ENCODE results near the gene FLII.
A peak's percentile ranks its signal among the peaks of the same experiment; 100 is the strongest.
"Not testable (repeated sequence)": the region's sequence is repeated elsewhere in the genome, so short reads cannot be mapped to it uniquely, and the experiment has no call there.

The FLII gene

DNA sequence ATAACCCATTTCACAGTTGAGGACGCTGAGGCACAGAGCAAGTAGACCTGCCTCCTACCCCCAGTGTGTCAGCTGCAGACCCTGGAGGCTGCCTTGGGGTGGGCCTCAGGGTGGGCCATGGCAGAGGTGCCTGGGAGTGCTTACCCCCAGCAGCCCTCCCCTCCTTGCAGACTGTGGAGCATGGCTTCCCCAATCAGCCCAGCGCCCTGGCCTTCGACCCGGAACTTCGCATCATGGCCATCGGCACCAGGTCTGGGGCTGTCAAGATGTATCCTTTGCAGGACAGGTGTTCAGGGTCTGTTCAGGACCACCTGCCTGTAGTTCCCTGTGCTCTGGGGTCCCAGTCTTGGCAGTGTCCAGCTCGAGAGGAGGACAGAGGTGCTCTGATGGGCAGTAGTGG, 28.8 kb downstream of the FLII start:
- no peak overlapping the region for H2AFZ ChIP-seq (ENCODE audit: low read depth, low read length)
- no peaks in the 10 kb centered on the region for H3K9me3 ChIP-seq (ENCODE audit: low read length)
- H3K4me3 ChIP-seq (ENCODE audit: low read length), result no peak overlapping the region
- peaks cover 23% of the 10 kb centered on the region for H3K36me3 ChIP-seq (ENCODE audit: insufficient read depth, low read length)
- peaks cover 58% of the 10 kb centered on the region for H3K4me1 ChIP-seq (ENCODE audit: insufficient read depth, low read length)
- no peaks in the 10 kb centered on the region for H3K27me3 ChIP-seq (ENCODE audit: insufficient read depth, low read length)

GRCh38 chr17:18229254-18229653, 29.3 kb downstream of the FLII start:
- Histone ChIP-seq H3K4me1 (ENCODE audit: insufficient read depth, low read length) (peaks cover 59% of the 10 kb centered on the region), H3K9me3 (ENCODE audit: low read length) (no peaks in the 10 kb centered on the region), H2AFZ (ENCODE audit: low read depth, low read length) (no peak overlapping the region), H3K36me3 (ENCODE audit: insufficient read depth, low read length) (peaks cover 18% of the 10 kb centered on the region), H3K27me3 (ENCODE audit: insufficient read depth, low read length) (no peaks in the 10 kb centered on the region), H3K4me3 (ENCODE audit: low read length) (no peak overlapping the region)

DNA sequence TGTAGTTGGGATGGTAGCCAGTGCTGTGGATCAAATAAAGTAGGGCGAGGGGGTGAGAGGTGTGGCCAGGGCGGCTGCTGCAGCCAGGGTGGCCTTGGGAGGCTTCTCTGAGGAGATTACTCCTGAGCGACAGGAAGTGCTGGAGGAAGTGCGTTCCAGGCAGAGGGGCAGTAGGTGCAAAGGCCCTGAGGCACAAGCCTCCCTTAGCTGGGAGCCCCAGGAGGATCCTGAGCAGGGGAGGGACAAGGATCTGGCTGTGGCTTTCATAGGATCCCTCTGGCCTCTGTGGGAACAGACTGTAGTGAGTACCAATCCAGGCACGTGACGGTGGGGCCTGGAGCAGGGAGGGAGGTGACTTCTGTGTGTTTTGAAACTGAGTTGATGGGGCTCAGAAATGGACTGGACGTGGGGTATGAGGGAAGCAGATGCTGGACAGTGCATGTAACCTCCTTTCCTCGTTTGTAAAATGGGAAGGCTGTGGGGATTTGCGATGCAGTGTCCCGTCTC, 30.3 kb downstream of the FLII start:
- H3K36me3 ChIP-seq (ENCODE audit: insufficient read depth, low read length), result peaks cover 9% of the 10 kb centered on the region
- H3K27me3 ChIP-seq (ENCODE audit: insufficient read depth, low read length), result no peaks in the 10 kb centered on the region
- no peak overlapping the region for H3K4me3 ChIP-seq (ENCODE audit: low read length)
- no peaks in the 10 kb centered on the region for H3K9me3 ChIP-seq (ENCODE audit: low read length)
- H3K4me1 ChIP-seq (ENCODE audit: insufficient read depth, low read length), result peaks cover 63% of the 10 kb centered on the region
- H2AFZ ChIP-seq (ENCODE audit: low read depth, low read length), result no peak overlapping the region

- Histone ChIP-seq H3K4me1 (ENCODE audit: insufficient read depth, low read length) (peaks cover 63% of the 10 kb centered on the region), H3K9me3 (ENCODE audit: low read length) (no peaks in the 10 kb centered on the region), H3K36me3 (ENCODE audit: insufficient read depth, low read length) (peaks cover 4% of the 10 kb centered on the region), H2AFZ (ENCODE audit: low read depth, low read length) (no peak overlapping the region), H3K27me3 (ENCODE audit: insufficient read depth, low read length) (no peaks in the 10 kb centered on the region), H3K4me3 (ENCODE audit: low read length) (no peak overlapping the region)
These were observed 30.9 kb downstream of the FLII start for GRCh38 chr17:18227635-18228034.

GRCh38 chr17:18226284-18226945, 32.1 kb downstream of the FLII start:
- H3K4me3 ChIP-seq (ENCODE audit: low read length), result peak overlapping the region; percentile 86
- H3K36me3 ChIP-seq (ENCODE audit: insufficient read depth, low read length), result no peaks in the 10 kb centered on the region
- H3K27me3 ChIP-seq (ENCODE audit: insufficient read depth, low read length), result no peaks in the 10 kb centered on the region
- H3K9me3 ChIP-seq (ENCODE audit: low read length), result no peaks in the 10 kb centered on the region
- H3K4me1 ChIP-seq (ENCODE audit: insufficient read depth, low read length), result peaks cover 55% of the 10 kb centered on the region
- H2AFZ ChIP-seq (ENCODE audit: low read depth, low read length), result no peak overlapping the region

DNA sequence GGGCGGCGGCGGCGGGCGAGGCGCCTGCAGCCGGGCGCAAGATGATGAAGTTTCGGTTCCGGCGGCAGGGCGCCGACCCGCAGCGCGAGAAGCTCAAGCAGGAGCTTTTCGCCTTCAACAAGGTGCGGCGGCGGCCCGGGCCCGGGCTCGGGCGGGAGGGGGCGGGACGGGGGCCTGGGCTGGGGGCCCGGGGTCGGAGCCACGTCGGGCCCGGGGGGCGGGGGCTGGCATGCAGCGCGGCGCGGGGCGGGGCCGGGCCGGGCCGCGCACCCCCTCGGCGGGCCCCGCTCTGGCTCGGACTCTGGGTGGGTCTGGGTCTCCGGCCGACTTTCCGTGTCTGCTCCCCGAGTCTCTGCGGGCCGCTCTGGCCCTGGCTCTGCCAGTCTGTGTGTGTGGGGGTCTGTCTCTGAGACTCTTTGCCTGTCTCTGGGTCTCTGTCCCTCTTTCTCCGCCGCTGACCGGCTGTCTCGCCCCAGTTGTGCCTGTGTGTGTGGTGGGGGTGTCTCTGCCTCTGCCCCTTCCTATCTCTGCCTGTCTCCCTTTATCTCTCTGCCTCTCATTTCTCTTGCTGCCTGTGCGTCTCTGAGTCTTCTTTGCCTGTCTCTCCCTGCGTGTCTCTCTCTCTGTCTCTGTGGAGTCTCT, 32.8 kb downstream of the FLII start:
- Histone ChIP-seq H3K4me1 (ENCODE audit: insufficient read depth, low read length) (peaks cover 49% of the 10 kb centered on the region), H3K4me3 (ENCODE audit: low read length) (peak overlapping the region; percentile 86), H3K9me3 (ENCODE audit: low read length) (no peaks in the 10 kb centered on the region), H2AFZ (ENCODE audit: low read depth, low read length) (no peak overlapping the region), H3K36me3 (ENCODE audit: insufficient read depth, low read length) (no peaks in the 10 kb centered on the region), H3K27me3 (ENCODE audit: insufficient read depth, low read length) (no peaks in the 10 kb centered on the region)

- Histone ChIP-seq H3K4me1 (ENCODE audit: insufficient read depth, low read length) (peaks cover 43% of the 10 kb centered on the region), H3K36me3 (ENCODE audit: insufficient read depth, low read length) (no peaks in the 10 kb centered on the region), H3K4me3 (ENCODE audit: low read length) (peak within 1 kb of the TSS; percentile 86), H3K9me3 (ENCODE audit: low read length) (no peaks in the 10 kb centered on the region), H3K27me3 (ENCODE audit: insufficient read depth, low read length) (no peaks in the 10 kb centered on the region), H2AFZ (ENCODE audit: low read depth, low read length) (peak within 1 kb of the TSS; percentile 30)
These were observed 33.4 kb downstream of the FLII start, which contains the start of gene LLGL1 for GRCh38 chr17:18225121-18225641. LLGL1 (plus strand) TSS chr17:18225635; CDS start chr17:18225683, 48 bp downstream.

DNA sequence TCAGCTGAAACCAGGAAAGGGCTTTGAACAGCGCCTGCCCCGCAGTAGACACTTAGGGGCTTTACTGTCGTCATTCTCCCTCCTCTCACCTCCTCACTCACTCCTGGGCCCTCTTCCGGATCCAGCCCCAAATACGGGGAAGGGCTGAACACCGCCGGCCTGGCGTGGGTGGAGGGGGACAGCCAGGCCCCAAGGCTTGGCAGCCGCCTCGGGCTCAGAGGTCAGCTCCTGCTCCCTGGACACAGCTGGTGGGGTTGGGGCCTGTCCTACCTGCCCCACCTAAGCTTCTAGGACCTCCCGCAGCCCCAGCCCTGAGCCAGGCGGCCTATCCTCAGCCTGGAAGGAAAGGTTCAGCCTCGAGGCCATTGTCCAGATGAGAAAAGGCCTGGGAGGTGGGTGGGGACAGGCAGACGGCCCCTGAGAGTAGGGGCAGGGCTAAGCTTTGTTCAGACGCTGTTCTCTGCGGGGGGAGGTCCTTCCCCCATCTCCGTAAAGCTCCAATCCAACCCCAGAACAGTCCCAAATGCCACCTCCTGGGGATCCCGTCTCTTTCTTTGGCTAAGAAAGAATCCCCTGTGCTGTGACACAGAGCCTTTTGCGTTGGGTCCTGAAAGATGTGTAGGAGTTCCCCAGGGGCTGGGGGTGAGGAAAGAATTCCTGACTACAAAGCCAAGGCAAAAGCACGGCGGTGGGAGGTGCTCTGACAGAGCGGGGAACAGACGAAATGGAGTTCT, 34.0 kb downstream of the FLII start:
- Histone ChIP-seq H3K27me3 (ENCODE audit: insufficient read depth, low read length) (no peaks in the 10 kb centered on the region), H3K9me3 (ENCODE audit: low read length) (no peaks in the 10 kb centered on the region), H3K36me3 (ENCODE audit: insufficient read depth, low read length) (no peaks in the 10 kb centered on the region), H3K4me1 (ENCODE audit: insufficient read depth, low read length) (peaks cover 37% of the 10 kb centered on the region), H3K4me3 (ENCODE audit: low read length) (peak overlapping the region; percentile 64), H2AFZ (ENCODE audit: low read depth, low read length) (peak overlapping the region; percentile 30)

DNA sequence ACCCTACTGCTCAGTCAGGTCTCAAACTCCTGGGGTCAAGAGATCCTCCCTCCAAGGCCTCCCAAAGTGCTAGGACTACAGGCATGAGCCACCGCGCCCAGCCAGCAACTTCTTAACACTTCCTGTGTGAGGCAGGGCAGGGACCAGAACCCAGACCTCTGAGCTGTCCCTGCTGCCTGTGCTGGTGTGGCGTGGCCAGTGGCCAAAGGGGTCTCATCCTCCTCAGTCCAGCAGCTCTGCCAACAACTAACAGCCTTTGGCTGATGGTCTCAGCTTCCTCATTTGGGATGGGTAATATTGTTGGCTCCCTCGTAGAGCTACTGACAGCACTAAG, 34.5 kb downstream of the FLII start:
- peak overlapping the region; percentile 30 for H2AFZ ChIP-seq (ENCODE audit: low read depth, low read length)
- H3K27me3 ChIP-seq (ENCODE audit: insufficient read depth, low read length), result no peaks in the 10 kb centered on the region
- H3K4me3 ChIP-seq (ENCODE audit: low read length), result peak overlapping the region; percentile 64
- H3K9me3 ChIP-seq (ENCODE audit: low read length), result no peaks in the 10 kb centered on the region
- H3K36me3 ChIP-seq (ENCODE audit: insufficient read depth, low read length), result no peaks in the 10 kb centered on the region
- H3K4me1 ChIP-seq (ENCODE audit: insufficient read depth, low read length), result peaks cover 31% of the 10 kb centered on the region

DNA sequence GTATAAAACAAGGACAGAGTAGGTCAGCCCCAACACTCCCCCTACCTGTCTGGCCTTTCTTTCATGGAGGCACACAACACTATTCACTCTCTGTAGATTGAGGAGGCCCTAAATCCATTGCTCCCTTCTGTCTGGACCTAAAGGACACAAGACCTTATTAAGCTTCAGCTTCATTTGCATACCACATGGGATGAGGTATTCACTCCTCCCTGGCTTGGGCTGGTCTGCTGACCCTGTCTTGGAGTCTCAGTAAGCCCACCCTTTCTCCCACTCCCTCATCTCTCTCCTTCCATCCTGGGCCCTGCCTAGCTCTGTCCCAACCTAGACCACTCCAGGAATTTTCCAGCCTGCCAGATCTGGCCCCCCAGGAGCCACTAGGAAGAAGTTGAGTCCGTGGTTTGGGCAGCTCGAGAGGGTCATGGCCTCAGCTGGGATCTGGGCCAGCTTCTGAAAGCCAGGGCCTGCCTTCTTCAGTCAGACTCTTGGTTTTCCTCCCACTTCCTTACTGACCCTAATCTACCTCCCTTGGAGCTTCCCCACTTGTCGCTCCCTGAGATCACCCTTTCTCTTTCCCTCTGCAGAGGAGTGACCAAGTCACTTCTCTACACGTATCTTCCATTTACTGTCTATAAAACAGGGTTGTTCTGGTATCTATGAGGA, 39.7 kb downstream of the FLII start:
- Histone ChIP-seq H3K9me3 (ENCODE audit: low read length) (no peaks in the 10 kb centered on the region), H3K27me3 (ENCODE audit: insufficient read depth, low read length) (no peaks in the 10 kb centered on the region), H3K4me1 (ENCODE audit: insufficient read depth, low read length) (peaks cover 4% of the 10 kb centered on the region), H3K4me3 (ENCODE audit: low read length) (no peak overlapping the region), H3K36me3 (ENCODE audit: insufficient read depth, low read length) (no peaks in the 10 kb centered on the region), H2AFZ (ENCODE audit: low read depth, low read length) (no peak overlapping the region)

GRCh38 chr17:18217412-18218015, 41.0 kb downstream of the FLII start:
- no peaks in the 10 kb centered on the region for H3K9me3 ChIP-seq (ENCODE audit: low read length)
- H2AFZ ChIP-seq (ENCODE audit: low read depth, low read length), result no peak overlapping the region
- H3K36me3 ChIP-seq (ENCODE audit: insufficient read depth, low read length), result no peaks in the 10 kb centered on the region
- H3K4me1 ChIP-seq (ENCODE audit: insufficient read depth, low read length), result peaks cover 4% of the 10 kb centered on the region
- no peak overlapping the region for H3K4me3 ChIP-seq (ENCODE audit: low read length)
- no peaks in the 10 kb centered on the region for H3K27me3 ChIP-seq (ENCODE audit: insufficient read depth, low read length)

GRCh38 chr17:18216906-18217305, 41.6 kb downstream of the FLII start:
- not testable (repeated sequence) for H3K4me1 ChIP-seq (ENCODE audit: insufficient read depth, low read length); H3K36me3 ChIP-seq (ENCODE audit: insufficient read depth, low read length); H2AFZ ChIP-seq (ENCODE audit: low read depth, low read length); H3K27me3 ChIP-seq (ENCODE audit: insufficient read depth, low read length); H3K4me3 ChIP-seq (ENCODE audit: low read length); H3K9me3 ChIP-seq (ENCODE audit: low read length)

Measured in neuron (in vitro differentiated cells).